GM13977 (cell line): ENCODE data around the gene DIP2A.

Experiments used
- DNase-seq: peaks from one replicate; pipeline ENCODE4 v3.0.0; 2012; ENCODE audit warnings: low spot score
- in situ Hi-C: fragments of 300-500 bp; cut with MboI; formaldehyde crosslinking; loops from one replicate; pipeline ENCODE4 v1.12.0; 2022; ENCODE audit warnings: low sequenced_read_pairs, low pct_unique_long_range_greater_than_20kb, mixed read lengths, inconsistent platforms; ENCODE audit not compliant: unreplicated experiment
- TF ChIP-seq, protein P1 (sequence below): IDR thresholded peaks from 2 replicates; pipeline ENCODE4 v1.5.1; 2012; ENCODE audit warnings: mild to moderate bottlenecking, control low read depth; ENCODE audit not compliant: insufficient read depth; ENCODE audit errors: extremely low read depth, missing control alignments

The DIP2A gene

DNA sequence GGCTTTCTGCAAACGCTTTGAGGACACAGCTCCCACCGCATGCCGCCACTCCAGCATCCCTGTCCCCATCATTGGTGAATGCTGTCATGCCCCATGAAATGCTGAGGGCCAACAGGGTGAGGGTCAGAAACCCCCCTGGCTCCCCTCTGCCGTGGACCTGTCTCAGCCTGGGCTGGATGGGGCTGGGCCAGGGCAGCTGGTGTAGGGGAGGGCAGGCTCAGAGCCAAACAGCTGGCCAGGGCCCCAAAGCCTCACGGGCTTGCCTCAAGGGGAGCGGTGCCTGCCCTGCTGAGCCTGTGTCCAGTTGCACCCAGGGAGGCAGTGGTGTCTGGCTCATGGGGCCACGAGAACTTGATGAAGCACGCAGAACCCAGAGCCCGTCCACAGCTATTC is 96.5 kb downstream of the DIP2A start:
- no peak for DNase-seq
- TF ChIP-seq, protein P1, sequence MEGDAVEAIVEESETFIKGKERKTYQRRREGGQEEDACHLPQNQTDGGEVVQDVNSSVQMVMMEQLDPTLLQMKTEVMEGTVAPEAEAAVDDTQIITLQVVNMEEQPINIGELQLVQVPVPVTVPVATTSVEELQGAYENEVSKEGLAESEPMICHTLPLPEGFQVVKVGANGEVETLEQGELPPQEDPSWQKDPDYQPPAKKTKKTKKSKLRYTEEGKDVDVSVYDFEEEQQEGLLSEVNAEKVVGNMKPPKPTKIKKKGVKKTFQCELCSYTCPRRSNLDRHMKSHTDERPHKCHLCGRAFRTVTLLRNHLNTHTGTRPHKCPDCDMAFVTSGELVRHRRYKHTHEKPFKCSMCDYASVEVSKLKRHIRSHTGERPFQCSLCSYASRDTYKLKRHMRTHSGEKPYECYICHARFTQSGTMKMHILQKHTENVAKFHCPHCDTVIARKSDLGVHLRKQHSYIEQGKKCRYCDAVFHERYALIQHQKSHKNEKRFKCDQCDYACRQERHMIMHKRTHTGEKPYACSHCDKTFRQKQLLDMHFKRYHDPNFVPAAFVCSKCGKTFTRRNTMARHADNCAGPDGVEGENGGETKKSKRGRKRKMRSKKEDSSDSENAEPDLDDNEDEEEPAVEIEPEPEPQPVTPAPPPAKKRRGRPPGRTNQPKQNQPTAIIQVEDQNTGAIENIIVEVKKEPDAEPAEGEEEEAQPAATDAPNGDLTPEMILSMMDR: no peak
- in situ Hi-C loops: no loop called here

DNA sequence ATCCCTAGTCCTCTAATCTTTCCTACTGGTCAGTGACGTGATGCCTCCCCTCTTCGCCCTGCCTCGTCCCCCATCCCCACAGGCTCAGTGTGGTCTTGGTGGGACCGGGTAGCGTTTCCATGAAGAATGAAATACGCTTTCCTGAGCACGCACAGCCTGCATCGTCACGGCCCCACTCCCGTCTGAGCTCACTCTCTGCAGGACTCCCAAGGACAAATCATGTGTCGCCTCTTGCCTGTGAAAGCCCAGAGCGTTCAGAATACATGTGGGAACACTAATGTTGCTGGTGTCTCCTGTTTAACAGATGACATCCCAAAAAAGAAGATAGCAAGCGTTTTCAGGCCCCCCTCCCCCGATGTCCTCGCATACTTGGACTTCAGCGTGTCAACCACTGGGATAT is 97.0 kb downstream of the DIP2A start:
- TF ChIP-seq, protein P1: no peak

DNA sequence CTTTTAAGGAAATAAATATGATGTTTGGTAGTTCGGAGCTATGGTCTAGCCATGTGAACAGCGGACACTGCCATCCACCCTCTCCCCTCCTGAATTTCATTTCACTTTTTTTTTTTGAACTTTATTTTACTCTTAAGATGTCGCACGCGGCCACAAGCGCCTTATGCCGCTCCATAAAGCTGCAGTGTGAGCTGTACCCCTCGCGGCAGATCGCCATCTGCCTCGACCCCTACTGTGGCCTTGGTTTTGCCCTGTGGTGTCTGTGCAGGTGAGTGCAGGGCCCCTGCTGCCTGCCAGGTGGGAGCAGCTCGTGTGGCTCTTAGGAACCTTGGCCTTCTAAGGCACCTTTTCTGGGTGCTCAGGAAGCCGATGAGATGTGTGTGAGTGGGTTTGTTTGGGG is 98.1 kb downstream of the DIP2A start:
- TF ChIP-seq, protein P1: no peak
- in situ Hi-C loops: no loop called here
- DNase-seq: no peak

More for the DNA sequence above, 97.0 kb downstream of the DIP2A start:
- no peak for DNase-seq
- in situ Hi-C loops: no loop called here

DNA sequence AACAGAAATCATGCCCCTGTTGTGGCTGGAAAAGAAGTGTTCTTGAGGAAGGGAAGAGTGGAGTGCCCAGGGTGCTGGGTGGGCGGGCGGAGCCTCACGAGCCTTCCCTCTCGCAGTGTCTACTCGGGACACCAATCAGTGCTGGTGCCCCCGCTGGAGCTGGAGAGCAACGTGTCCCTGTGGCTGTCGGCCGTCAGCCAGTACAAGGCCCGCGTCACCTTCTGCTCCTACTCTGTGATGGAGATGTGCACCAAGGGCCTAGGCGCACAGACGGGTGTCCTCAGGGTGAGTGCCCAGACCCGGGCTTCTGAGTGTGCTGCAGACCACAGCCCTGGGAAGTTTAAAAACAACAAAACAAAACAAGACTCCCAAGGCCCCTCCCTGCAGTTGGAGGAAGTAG is 98.8 kb downstream of the DIP2A start:
- TF ChIP-seq, protein P1: no peak
- no peak for DNase-seq
- in situ Hi-C loops: no loop called here

DNA sequence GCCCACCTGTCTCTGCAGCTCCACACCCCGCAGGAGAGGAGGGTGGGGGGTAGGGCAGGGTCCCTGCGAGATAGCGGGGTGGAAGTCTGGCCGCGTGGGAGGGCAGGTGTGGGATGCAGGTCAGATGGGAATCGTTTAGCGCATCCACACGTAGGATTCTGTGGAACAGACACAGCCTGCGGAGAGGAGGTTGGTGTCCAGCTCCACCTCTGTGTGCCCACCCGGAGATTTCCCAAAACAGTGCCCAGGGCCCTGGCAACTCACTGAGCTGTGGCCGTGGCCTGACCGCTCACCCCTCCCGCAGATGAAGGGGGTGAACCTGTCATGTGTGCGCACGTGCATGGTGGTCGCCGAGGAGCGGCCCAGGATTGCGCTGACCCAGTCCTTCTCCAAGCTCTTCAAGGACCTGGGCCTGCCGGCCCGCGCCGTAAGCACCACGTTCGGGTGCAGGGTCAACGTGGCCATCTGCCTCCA is 99.3 kb downstream of the DIP2A start:
- in situ Hi-C loops: no loop called here
- TF ChIP-seq, protein P1: no peak
- no peak for DNase-seq

DNA sequence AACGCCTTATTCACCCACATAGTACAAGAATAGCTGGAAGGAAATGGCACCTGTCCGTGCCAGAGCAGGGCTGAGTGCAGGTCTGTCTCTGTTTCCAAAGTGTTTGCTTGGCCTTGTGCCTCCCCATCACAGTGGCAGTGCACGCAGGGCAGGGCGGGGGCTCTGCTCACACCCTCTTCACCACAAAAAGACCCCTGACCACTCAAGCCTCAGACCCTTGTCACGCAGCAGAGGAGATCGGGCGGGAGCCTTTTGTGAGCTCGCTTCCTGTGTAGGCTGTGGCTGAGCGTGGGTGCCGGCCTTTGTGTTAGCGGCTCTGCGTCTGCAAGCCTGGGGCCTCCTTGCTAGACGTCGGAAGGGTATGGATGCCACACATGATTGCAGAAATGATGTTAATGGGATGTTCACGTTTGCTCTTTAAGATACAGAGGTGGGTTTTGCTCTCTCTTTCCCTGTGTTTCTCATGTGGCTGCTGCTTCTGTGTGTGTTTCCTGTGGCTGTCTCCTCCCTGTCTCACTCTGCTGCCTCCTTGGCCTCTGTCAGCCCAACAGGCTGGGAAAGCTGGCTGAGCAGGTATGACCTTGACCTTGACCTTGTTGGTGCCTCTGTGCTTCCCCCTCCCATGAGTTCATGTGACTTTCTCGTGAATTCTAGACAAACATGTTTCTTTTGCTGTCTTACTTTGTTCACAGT is 100.7 kb downstream of the DIP2A start:
- peak; percentile 71 for DNase-seq
- TF ChIP-seq, protein P1: no peak
- in situ Hi-C loops: no loop called here
